LNCAP (cell line): Measurements from ENCODE around the gene ZNF865.

Experiments used
- TF ChIP-seq, protein P1 (sequence below): fragments of 450-650 bp; IDR thresholded peaks from 2 replicates; pipeline ENCODE4 v1.5.1; 2017; ENCODE audit warnings: mild to moderate bottlenecking

Gene ZNF865

DNA sequence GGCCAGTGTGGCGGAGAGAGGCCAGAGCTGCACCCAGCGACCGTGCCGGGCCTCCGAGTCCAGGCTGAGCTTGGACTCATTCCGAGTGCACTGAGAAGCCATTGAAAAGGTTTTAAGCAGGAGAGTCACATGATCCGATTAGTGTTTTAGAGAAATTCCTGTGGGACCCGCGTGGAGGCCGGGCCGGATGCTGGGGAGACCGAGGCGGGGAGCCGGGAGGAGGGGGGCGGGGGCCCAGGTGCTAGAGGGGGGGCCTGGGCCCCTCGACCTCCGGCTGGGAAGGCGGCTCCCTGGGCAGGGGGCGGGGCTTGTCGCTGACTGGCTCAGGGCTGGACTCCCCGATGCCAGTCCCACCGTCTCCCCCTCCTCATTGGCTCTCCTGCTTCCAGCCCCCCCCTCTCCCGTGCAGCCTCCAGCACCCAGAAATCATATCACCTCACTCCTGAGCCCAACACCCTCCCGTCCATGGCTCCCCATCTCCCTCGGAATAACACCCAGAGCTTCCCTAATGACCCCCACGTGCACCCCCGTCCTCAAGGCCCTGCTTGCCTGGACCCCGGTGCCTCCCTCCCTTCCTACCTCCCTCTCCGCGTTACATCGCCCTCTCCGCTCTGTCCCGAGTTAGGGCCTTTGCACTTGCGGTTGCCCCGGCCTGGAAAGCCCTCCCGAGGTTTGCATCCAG, 19.6 kb upstream of the ZNF865 start:
- TF ChIP-seq, protein P1, sequence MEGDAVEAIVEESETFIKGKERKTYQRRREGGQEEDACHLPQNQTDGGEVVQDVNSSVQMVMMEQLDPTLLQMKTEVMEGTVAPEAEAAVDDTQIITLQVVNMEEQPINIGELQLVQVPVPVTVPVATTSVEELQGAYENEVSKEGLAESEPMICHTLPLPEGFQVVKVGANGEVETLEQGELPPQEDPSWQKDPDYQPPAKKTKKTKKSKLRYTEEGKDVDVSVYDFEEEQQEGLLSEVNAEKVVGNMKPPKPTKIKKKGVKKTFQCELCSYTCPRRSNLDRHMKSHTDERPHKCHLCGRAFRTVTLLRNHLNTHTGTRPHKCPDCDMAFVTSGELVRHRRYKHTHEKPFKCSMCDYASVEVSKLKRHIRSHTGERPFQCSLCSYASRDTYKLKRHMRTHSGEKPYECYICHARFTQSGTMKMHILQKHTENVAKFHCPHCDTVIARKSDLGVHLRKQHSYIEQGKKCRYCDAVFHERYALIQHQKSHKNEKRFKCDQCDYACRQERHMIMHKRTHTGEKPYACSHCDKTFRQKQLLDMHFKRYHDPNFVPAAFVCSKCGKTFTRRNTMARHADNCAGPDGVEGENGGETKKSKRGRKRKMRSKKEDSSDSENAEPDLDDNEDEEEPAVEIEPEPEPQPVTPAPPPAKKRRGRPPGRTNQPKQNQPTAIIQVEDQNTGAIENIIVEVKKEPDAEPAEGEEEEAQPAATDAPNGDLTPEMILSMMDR = no peak

DNA sequence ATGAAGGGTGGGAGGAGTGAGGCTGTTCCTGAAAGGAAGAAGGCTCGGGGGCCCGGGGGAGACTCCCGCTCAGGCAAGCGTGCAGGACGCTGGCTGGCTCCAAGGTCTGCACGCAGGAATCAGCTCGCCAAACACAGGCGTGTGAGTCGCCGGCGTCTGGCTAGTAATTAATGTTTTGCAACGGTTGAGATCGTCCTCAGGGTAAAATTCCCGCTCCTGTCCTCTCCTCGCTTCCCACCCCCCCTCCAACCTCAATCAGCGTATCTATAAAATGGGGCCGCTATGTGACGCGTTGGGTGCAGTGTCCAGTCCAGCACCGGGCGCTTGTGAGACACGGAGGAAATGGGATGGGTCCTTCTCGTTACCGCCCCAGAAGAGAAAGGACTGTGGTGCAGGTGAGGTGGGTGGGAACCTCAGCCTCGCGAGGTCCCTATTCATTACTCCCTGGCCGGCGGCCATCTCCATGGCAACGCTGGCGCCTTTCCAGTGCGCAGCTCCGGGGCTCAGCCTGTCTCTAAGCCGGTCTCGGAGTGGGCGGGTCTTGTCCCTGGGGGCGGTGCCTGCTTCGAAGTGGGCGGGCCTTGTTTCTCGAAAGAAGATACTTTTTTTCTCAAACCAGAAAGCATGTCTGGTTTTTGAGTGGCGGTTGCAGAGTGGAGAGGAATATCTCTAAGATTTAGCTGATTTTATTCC, 18.3 kb upstream of the ZNF865 start:
- TF ChIP-seq, protein P1 = no peak

DNA sequence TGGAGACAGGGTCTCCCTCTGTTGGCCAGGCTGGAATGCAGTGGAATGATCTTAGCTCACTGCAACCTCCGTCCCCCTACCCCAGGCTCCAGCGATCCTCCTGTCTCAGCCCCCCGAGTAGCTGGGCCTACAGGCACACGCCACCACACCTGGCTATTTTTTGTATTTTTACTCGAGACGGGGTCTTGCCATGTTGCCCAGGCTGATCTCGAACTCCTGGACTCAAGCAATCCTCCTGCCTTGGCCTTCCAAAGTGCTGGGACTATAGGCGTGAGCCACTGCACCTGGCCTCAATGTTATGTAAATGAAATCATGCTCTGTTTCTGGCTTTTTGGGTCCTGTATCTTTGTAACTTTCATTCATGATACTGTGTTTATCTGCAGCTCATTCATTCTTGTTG, 16.7 kb upstream of the ZNF865 start:
- TF ChIP-seq, protein P1 = no peak

DNA sequence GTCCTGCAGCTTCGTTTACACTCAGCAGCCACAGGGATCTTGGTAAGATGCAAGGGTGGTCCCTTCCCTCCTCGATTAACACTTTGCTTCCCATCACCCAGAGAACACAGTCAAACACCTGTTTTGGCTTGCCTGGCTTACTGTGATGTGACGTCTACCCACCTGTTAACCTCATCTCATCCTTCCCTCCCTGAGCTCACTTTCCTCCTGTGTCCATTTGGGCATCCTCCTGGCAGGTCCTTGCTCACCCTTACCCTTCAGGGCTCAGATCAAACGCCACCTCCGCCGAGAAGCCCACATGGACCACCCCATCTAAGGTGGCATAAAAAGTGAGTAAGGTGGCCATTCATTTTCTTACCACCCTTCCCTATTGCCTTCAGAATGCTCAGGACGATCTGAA, 15.3 kb upstream of the ZNF865 start:
- TF ChIP-seq, protein P1 = no peak

DNA sequence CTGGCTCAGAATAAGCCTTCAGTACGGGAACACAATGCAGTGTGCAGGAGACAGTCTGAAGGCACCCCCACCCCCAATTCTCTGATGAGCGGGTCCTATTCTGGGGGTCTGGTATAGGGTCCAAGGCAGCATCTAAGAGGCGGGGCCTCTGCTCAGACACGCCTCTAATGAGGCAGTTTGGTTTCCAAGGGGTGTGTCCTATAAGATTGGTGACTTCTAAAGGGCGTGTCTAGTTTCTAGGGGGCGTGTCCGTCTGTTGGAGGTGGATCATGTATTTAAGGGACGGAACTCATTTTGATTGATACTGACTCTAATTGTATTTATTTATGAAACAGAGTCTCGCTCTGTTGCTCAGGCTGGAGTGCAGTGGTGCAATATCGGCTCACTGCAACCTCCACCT, 14.8 kb upstream of the ZNF865 start:
- TF ChIP-seq, protein P1 = no peak

DNA sequence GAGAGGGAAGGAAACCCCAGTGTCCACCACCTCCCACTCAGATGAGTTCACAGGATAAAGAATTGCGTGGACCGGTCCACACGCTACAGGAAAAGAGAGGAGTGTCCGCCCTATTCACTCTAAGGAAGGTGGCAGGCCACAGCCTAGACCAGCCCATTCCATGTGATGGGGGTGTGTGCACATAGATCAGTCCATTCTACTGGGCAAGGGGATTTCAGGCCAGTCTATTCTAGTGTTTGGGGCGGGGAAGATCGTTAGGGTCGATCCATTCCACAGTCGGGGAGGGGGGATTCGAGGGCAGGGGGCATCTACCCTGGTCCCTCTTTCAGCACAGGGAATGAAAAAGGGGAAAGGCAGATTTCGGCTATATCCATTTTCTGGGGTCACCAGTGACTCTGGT, 13.9 kb upstream of the ZNF865 start:
- TF ChIP-seq, protein P1 = no peak

DNA sequence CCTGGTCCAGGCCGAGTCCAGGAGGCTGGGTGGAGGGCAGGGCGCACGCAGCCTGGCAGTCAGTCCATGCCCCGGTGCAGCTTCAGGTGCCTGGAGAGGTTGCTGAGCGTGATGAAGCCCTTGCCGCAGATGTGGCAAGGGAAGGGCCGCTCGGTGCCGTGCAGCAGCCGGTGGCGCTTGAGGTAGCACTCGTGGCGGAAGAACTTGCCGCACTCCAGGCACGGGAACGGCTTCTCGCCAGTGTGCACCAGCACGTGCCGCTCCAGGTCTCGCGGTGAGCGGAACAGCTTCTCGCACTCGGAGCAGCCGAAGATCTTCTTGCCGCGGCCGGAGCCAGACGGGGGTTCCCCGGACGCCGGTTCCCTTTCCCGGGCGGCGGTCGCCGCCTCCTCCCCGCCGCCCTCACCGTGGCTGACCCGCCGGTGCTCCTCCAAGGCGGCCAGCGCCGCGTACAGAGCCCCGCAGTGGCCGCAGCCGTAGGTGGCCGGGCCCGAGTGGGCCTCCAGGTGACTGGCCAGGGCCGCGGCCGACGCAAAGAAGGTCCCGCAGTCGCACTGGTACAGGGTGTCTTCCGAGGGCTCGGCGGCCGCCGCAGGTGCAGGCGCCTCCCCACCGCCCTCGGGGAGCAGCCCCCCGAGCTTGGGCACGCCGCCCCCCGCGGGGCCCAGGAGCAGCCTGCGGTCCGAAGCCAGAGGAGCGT, 12.9 kb upstream of the ZNF865 start:
- TF ChIP-seq, protein P1 = no peak
